Measurements from ENCODE around the gene ATP5PO. TPM values are rescaled to one million over a fixed set of nuclear protein-coding genes. Genes with fewer than 3 reads are reported as not detected.
"Not testable (repeated sequence)": the region's sequence is repeated elsewhere in the genome, so short reads cannot be mapped to it uniquely, and the experiment has no call there.

The ATP5PO gene
- total RNA-seq, 1 experiment from 2014 or later: 246 TPM

DNA sequence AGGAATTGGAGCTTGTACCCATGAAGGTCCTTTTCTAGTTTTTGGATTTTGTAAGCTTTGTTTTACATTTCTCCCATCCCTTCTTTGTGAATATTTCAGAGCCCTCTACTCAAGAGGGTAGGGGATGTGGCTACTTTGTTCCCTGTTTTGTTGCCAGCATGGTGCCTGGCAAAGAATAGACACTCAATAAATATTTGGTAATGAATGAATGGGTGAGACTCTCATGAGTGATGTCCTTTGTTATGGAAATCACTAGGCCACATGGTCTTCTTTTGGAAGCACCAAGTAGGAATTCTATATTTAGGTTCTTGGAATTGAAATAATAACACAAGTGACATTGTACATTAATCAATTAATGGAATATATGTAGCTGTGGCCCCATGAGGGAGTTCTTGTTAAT, 26.8 kb upstream of the ATP5PO start:
- no peak for DNase-seq (ENCODE audit: extremely low read depth, low read depth)

DNA sequence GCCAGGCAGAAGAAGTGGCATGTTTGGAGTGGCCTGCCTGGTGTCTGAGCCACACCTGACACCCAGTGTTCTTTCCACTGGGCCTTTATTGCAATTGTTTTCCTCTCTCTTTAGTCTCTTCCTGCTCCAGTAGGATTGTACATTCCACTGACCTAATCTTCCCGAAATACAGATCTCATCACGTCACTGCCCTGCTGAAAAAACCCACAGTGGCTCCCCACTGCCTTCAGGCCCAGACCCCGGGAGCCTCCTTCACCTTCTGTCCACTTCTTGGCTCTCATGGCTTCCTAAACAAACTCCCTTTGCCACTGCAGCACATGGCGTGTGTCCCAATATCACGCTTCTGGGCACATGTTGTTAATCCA, 25.3 kb upstream of the ATP5PO start:
- no peak for DNase-seq (ENCODE audit: extremely low read depth, low read depth)

DNA sequence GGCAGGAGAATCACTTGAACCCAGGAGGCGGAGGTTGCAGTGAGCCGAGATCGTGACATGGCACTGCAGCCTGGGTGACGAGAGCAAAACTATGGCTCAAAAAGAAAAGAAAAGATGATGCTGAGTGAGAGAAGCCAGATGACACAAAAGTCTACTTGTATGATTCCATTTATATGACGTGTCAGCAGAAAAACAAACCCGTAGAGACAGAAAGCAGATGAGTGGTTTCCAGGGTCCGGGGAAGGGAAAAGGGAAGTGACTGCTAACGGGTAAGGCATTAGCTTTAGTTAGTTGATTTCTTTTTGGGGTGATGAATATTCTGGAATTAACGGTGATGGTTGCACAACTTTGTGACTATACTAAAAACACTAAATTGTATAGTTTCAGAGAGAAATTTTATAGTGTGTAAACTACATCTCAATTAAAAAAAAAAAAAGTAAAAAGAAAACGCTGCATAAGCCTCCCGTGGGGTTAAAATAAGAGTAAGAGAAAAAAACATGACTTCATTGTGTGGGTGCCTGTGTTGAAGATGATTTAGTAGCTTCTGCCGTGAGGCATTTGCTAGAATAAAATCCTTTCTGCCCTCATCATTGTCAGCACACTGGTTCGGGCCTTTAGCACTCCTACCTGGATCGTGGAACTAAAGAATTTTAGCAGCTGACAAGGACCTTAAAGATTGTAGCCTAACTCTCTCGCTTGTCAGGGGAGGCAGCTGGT, 24.7 kb upstream of the ATP5PO start:
- DNase-seq (ENCODE audit: extremely low read depth, low read depth): no peak

DNA sequence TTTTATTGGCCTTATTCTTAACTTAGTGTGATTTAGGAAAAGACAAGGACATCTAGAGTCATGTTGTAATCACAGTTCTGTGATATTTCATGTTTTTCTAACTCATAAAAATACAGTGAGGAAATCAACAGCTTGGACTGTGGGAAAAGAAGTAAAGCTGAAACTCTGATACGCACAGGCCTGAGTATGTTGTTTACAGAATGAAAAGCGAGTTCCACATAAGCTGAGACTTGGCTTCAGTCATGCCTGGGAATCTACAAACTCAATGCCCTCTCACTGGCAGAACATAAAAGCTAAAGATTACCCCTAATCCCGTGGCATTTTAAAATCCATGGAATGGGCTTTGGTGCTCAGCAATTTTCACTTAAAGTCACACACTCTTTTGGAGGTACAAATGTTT, 23.6 kb upstream of the ATP5PO start:
- DNase-seq (ENCODE audit: extremely low read depth, low read depth): no peak

DNA sequence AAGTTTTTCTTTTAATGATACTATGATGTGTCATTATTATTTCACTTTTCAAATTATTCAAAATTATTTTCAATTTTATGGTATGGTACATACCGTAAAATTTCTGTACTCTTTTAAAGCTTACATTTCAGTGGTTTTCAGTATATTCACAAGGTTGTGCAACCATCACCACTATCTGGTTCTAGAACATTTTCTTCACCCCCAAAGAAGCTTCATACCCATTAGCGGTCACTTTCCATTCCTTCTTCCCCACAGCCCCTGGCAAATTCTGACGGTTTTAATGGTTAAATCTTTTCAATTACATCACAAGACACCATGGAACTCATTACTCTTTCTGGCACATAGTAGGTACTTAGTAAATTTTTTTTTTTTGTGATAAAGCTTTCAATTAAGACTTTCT, 22.8 kb upstream of the ATP5PO start:
- DNase-seq (ENCODE audit: extremely low read depth, low read depth): no peak

DNA sequence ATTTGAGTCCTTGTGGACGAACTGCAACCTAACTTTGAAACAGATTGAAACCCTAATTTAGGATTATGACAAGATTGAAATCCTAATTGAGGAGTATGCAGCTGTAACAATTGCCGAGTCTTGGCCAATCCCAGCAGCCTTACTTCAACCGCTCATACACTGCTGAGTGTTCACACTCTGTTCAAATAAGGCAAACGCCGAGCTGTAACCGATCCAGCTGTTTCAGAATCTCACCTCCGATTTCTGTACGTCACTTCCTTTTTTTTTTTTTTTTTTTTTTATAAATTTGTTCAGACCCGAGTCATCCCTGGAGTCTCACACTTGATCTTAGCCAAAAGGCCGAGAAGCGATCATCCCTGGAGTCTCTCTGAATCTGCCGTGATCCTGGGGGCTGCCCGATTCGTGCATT, 22.3 kb upstream of the ATP5PO start:
- DNase-seq (ENCODE audit: extremely low read depth, low read depth): no peak

DNA sequence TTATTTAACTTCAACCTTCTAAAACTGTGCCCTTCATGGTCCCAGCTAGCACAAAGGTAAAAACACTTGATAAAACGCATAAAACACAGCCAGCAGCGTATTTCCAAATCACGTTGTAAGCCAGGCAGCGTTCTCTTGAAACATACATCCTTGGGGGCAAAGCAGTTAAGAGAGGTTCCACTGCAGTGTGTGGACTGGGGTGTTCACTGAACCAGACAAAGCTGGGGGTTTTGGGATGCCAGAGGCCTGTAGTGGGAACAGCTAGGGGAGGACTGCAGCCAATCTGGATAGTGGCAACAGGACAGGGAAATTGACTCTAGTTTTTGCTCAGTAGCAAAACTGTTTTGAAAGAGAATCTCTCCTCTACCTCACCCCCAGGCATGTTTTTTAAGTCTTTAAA, 21.5 kb upstream of the ATP5PO start:
- no peak for DNase-seq (ENCODE audit: extremely low read depth, low read depth)

DNA sequence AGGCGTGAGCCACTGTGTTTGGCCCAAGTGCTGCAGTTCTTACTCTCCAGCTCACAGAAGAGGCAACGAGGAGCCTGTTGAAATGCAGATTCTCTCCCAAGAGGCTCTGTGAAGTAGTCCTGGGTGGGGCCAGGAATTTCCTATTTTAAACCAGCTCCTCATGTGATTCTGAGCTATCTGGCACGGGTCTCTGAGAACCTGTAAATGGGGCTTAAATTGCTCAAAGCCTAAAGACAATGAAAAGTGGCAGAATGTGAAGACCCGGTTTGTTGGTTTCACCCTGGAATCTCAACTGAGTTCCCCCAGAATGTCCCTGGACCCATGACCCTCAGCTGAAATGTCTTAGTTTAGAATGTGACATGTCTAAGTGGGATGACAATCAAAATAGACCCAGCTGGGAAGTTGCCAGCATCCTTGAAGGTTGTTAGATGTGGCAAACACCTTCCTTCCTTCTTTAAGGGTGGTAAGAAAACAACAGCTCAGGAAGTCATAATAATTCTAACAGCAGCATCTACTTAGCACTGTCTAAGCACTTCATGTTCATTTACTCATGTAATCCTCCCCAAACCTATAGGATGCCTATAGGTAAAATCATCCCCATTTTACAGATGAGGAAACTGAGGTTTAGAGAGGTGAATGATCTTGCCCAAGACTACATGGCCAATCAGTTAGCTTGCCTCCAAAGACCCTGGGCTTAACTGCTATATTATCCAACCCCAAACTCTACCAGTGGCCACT, 20.9 kb upstream of the ATP5PO start:
- no peak for DNase-seq (ENCODE audit: extremely low read depth, low read depth)

DNA sequence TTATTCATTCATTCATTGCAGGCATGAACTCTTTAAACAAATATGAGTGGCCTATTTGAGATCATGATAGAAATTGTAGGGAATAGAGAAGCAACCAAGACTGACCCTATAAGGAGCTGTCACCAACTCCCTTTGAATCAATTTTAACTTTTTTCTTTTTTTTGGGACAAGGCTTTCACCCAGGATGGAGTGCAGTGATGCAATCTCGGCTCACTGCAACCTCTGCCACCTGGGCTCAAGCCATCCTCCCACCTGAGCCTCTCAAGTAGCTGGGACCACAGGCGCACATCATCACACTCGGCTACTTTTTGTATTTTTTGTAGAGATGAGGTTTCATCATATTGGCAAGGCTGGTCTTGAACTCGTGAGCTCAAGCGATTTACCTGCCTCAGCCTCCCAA, 17.1 kb upstream of the ATP5PO start:
- DNase-seq (ENCODE audit: extremely low read depth, low read depth): no peak

DNA sequence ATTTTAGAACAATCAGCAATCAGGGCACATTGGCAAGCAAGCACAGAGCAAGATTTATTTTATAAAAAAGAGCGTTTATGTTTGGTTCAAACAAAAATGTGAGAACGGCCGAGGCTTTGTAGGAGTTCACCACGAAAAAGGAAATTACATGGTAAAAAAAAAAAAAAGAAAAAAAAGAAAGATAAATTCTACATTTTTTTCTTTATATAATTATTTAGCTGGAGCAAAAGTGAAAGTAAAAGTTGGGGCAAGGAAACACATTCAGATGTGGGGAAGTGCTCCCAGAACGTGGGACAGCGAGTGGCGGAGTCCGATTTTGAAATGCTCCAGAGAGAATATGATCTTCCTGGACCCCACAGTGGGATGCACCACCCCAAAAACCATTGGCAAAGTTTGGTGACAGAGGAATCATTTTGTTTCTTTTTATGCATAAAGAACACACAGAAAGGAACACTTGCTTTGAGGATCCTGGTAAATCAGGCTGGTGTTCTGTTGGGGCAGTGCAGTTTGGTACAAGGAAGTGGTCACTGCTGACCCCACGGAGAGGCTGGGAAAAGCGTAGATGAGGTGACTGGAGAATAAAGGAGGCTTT, 16.3 kb upstream of the ATP5PO start:
- no peak for DNase-seq (ENCODE audit: extremely low read depth, low read depth)

DNA sequence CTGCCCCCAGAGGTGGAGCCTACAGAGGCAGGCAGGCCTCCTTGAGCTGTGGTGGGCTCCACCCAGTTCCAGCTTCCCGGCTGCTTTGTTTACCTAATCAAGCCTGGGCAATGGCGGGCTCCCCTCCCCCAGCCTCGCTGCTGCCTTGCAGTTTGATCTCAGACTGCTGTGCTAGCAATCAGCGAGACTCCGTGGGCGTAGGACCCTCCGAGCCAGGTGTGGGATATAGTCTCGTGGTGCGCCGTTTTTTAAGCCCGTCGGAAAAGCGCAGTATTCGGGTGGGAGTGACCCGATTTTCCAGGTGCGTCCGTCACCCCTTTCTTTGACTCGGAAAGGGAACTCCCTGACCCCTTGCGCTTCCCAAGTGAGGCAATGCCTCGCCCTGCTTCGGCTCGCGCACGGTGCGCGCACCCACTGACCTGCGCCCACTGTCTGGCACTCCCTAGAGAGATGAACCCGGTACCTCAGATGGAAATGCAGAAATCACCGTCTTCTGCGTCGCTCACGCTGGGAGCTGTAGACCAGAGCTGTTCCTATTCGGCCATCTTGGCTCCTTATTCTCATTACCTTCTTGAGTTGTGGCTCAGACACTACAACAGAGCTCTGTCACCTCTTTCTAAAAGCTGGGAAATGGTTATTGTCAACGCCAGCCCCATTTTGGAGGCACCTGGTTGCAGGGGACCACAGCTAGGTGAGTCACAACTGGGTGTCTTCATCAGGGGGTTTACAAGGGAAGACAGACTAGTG, 15.6 kb upstream of the ATP5PO start:
- not testable (repeated sequence) for DNase-seq (ENCODE audit: extremely low read depth, low read depth)

DNA sequence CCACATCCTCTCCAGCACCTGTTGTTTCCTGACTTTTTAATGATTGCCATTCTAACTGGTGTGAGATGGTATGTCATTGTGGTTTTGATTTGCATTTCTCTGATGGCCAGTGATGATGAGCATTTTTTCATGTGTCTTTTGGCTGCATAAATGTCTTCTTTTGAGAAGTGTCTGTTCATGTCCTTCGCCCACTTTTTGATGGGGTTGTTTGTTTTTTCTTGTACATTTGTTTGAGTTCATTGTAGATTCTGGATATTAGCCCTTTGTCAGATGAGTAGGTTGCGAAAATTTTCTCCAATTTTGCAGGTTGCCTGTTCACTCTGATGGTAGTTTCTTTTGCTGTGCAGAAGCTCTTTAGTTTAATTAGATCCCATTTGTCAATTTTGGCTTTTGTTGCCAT, 10.6 kb upstream of the ATP5PO start:
- DNase-seq (ENCODE audit: extremely low read depth, low read depth): not testable (repeated sequence)

DNA sequence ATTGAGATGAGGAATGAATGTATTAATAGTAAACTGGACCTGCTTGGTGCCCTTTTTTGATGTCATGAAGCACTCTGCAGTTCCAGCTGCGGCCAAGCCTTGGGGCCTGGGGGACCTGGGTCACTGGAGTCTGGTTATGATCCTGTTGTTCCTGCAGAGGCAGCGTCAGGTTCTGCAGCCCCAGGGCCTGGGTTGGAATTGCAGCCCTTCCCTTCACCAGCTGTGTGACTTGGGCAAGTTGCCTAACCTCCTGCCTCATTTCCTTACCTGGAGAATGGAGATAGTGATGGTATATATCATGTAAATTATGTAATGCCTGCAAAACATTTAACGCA, 9.1 kb upstream of the ATP5PO start:
- DNase-seq (ENCODE audit: extremely low read depth, low read depth): no peak

DNA sequence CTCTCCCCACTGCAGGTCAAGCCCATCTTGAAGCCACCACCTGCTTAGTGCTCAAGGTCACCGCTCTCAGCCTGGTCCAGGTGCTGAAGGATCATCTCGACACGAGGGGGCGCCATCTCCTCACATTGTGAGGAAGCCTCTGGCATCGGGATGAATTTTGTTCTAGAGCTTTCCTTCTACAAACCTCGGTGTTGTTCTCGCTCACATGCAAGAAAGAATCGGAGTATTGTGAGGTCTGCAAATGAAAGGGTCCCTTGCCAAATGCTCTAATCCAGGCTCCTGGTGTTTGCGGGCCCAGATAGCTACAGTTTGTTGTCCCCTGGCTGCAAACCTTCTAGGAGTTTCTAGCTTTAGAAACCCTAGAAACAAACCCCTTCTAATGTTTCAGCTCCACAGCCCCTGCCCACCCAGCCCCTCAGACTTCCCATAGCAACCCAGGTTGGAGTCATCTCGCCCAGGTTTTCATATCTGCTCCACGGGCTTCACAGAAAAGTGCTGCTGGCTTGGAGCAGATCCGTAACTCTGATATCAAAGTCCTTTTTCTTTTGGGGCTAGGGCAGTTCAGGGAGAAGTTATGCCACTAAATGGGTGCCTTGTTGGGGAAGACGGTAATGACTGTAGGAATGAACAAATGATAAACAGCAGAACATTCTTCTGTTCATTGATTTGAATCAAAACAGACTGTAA, 8.6 kb upstream of the ATP5PO start:
- peak; percentile 73 for DNase-seq (ENCODE audit: extremely low read depth, low read depth)

DNA sequence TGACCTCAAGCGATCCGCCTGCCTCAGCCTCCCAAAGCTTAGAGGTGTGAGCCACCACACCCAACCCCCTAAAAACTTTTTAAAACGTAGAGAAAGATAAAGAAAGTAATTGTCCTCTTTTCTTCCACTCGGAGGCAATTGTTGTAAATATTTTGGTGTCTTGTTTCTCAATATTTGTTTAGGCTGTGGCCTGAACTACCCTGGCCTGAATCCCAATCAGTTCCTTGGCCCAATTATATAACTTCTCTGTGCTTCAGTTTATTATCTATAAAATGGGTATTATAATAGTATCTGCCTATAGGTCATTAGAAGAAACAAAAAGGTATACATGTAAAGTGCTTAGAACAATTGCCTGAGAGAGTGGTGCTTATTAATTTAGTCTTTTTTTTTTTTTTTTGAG, 1.8 kb upstream of the ATP5PO start:
- no peak for DNase-seq (ENCODE audit: extremely low read depth, low read depth)

DNA sequence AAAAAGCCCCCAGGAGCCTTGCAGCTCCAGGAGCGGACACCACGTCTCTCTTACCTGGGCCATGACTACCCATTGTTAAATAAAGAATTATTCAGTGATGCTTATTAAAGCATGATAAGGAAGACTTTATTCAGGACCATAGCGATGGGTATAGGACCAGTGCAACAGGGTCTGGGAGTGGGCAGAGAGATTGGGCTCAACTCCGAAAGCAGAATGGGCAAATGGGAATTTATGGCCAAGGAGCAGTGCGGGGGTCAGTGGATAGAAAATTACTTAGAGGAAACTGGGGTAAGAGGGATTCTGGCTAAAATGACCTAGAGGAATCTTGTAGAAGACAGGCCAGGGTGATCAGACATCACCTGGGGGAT, 580 bp upstream of the ATP5PO start:
- DNase-seq (ENCODE audit: extremely low read depth, low read depth): no peak

DNA sequence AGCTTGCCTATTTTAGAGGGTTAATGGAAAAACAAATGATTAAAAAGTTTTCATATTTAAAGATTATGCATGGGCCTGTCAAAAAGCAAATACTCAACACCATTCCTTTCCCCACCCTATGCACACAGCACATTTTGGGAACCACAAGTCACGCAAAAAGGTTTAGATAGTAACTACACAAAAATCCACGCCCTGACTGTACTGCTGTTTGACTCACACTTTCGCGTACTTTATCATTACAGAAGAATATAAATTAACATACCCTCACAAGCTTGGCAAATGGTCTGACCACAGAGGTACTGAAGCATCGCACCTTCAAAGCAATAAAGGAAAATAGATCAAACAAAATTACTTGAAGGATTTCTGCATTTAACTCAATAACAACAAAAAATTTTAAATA, 1.4 kb downstream of the ATP5PO start:
- no peak for DNase-seq (ENCODE audit: extremely low read depth, low read depth)

DNA sequence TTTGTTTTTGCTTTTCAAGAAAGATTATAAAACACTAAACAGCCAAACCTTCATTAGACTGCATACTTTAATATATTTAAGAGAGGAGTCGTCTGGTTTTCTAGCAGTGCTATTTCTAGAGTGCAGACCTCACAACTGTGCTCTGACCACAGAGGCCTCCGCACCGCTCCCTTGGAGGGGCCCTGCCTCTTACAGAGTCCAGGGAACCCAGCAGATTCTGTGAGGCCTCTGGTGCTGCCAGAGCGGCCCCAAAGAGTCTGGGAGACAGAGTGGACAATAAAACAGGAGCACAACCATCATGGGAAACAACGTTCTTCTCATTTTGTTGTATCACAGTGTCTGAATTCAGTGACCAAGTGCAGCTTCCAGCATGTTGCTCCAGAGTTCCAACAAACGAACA, 5.8 kb downstream of the ATP5PO start:
- no peak for DNase-seq (ENCODE audit: extremely low read depth, low read depth)

DNA sequence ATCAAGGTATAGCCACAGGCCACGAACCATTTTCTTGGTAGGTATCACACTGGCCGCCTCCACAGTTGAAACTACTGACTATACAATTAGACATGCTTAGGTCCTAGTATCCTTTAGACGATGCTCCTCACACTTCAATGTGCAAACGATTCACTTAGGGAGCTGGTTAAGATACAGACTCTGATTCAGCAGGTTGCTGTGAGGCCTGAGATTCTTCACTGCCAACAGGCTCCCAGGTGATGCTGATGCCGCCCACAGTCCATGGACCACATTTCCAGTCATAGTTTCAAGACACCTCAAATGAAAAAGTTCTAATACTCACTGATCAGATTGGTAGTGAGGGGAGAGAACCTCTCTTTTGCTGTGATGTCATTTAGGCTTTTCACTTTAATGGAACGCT, 6.8 kb downstream of the ATP5PO start:
- no peak for DNase-seq (ENCODE audit: extremely low read depth, low read depth)

DNA sequence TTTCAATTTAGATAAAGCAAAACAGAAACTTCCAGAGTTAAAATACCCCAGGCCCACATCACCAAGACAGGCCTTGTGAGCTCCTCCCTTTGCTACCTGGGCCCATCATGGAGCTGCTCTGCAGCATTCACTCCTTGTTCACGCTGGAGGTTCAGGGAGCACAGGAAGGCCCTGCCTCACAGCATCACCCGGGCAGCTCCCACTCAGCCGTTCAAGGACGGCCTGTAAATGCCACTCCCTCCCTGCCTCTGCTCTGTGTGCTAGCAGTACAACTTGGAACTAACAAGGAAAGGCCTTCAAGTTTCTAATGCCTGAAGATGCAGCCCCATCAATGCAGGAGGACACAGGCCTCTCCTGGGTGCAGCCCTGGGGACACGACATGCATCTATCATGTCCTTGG, 11.6 kb downstream of the ATP5PO start:
- DNase-seq (ENCODE audit: extremely low read depth, low read depth): no peak

DNA sequence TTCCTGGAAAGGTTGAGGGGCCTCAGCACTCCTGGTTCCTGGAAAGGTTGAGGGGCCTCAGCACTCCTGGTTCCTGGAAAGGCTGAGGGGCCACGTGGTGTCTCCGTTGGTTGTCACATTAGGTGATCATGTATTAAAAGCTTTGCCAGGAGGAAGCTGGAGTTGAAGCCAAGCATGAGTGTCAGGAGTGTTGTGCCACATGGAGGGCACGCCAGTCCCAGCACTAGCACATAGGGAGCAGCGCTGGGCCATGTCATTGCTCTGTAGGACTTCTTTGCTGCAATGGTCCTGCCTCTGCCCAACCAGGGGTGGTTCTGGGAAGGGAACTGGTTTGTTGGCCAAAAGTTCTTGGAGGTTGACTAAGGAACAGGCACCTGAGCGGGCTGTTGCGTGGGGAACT, 13.3 kb downstream of the ATP5PO start:
- DNase-seq (ENCODE audit: extremely low read depth, low read depth): no peak
